ENCODE measurements around the gene CBX5. TPM values are rescaled to one million over a fixed set of nuclear protein-coding genes. Genes with fewer than 3 reads are reported as not detected.
A peak's percentile ranks its signal among the peaks of the same experiment; 100 is the strongest.
"Not testable (repeated sequence)": the region's sequence is repeated elsewhere in the genome, so short reads cannot be mapped to it uniquely, and the experiment has no call there.

The CBX5 gene
- polyA plus RNA-seq, 1 donor from 2014 or later = 57.1 TPM

DNA sequence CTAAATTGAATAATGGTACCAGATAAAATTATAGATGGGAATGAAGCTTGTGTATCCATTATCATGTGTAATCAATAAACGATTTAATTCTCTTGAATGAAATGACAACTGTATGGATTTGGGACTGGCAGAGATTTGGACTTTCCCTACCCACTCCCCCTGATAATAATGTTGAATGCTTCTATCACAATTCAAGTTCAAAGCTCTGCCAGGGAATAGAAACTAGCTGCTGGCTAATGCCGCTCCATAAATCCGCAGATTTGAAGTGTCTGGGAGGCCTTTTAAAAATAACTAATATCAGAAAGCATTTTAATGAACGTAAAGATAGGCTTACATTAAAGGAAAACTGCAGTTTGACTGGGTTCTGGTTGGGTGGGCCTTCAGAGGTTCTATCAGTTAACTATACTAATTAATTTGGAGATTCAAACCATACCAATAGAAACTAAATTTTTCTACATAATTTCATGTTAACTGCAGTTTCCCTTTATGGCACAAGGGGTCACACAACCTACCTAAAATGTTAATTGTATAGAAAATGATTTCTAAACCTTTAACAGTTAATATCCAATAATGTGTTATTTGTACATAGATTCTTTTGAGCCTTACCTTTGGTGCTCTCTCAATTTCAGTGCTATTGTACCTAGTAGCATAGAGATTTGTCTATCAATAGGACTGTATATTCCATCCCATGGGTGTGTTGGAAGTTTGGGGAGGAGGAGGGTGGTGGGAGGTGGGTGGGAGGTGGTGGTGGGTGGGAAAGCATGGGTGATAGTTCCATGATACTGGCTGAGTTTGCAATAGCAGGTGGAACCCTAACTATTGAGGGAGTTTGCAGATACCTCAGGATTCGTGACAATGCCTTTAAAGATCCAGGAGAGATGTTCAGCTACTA, 5.5 kb upstream of the CBX5 start:
- no peaks in the 10 kb centered on the region for H3F3A ChIP-seq (ENCODE audit: insufficient read depth, low read length, poor library complexity, severe bottlenecking)
- H3K27me3 ChIP-seq (ENCODE audit: insufficient read depth, low read depth, low read length) = no peaks in the 10 kb centered on the region
- TF ChIP-seq RAD21 (conservative IDR thresholded peaks at IDR 0.05) (peak; percentile 53), CTCF (IDR thresholded peaks at IDR 0.05; ENCODE audit: poor library complexity, severe bottlenecking) (peak; percentile 57), EP300 (conservative IDR thresholded peaks at IDR 0.05; ENCODE audit: poor library complexity, severe bottlenecking) (no peak), SMC3 (conservative IDR thresholded peaks at IDR 0.05; ENCODE audit: poor library complexity) (peak; percentile 68)
- H3K9me2 ChIP-seq (ENCODE audit: insufficient read depth, low read length) = no peaks in the 10 kb centered on the region
- H3K36me3 ChIP-seq (ENCODE audit: insufficient read depth, low read length) = peaks cover 18% of the 10 kb centered on the region
- peaks cover 37% of the 10 kb centered on the region for H3K79me2 ChIP-seq (replicated peaks; ENCODE audit: insufficient read depth, low read length)
- peak overlapping the region; percentile 29 for H3K9ac ChIP-seq (ENCODE audit: low read length)
- H3K4me2 ChIP-seq (ENCODE audit: low read length) = peak overlapping the region; percentile 21
- no peaks in the 10 kb centered on the region for H3K9me3 ChIP-seq (ENCODE audit: low read length)
- no peak overlapping the region for H2AFZ ChIP-seq (ENCODE audit: low read depth, low read length)
- peak overlapping the region; percentile 74 for H3K4me3 ChIP-seq (ENCODE audit: low read length)
- no peak overlapping the region for H3K27ac ChIP-seq (ENCODE audit: low read length)
- peaks cover 27% of the 10 kb centered on the region for H4K20me1 ChIP-seq (ENCODE audit: insufficient read depth)

GRCh38 chr12:54284070-54284780, 4.3 kb upstream of the CBX5 start:
- not testable (repeated sequence) for H3K9me2 ChIP-seq (ENCODE audit: insufficient read depth, low read length); H3K27ac ChIP-seq (ENCODE audit: low read length); H3F3A ChIP-seq (ENCODE audit: insufficient read depth, low read length, poor library complexity, severe bottlenecking); H3K9me3 ChIP-seq (ENCODE audit: low read length); H3K27me3 ChIP-seq (ENCODE audit: insufficient read depth, low read depth, low read length); H2AFZ ChIP-seq (ENCODE audit: low read depth, low read length)
- peak overlapping the region; percentile 86 for H3K4me2 ChIP-seq (ENCODE audit: low read length)
- peak overlapping the region; percentile 74 for H3K4me3 ChIP-seq (ENCODE audit: low read length)
- H3K36me3 ChIP-seq (ENCODE audit: insufficient read depth, low read length) = peaks cover 18% of the 10 kb centered on the region
- peaks cover 37% of the 10 kb centered on the region for H3K79me2 ChIP-seq (replicated peaks; ENCODE audit: insufficient read depth, low read length)
- peaks cover 27% of the 10 kb centered on the region for H4K20me1 ChIP-seq (ENCODE audit: insufficient read depth)
- H3K9ac ChIP-seq (ENCODE audit: low read length) = peak overlapping the region; percentile 35

DNA sequence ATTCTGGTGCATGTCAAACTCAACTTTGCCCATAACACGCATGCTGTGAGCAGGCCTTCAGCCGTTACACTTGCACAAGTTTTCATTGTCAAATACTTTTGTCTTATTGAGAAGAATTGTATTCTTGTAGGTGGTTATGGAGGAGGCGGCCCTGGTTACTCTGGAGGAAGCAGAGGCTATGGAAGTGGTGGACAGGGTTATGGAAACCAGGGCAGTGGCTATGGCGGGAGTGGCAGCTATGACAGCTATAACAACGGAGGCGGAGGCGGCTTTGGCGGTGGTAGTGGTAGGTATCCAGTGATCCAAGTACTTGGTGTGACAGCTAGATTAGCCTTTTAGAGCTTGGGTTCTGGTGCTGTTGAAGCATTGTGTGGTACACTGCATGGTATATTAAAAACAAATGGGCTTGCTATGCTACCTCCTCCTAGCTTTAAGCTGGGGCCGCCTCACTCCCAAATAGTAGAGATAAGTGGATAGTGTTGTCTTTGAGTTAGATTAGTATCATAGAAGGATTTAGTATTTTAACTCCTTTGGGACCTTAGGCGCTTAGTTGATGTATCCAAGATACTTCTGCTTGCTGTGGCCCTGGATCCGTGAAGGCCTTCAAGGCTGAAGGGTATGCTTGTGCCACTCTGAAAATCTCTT, 3.1 kb upstream of the CBX5 start:
- TF ChIP-seq TAF1 (IDR thresholded peaks at IDR 0.05; ENCODE audit: low read depth) (no peak), POLR2AphosphoS5 (IDR thresholded peaks at IDR 0.05) (no peak), EP300 (conservative IDR thresholded peaks at IDR 0.05; ENCODE audit: poor library complexity, severe bottlenecking) (no peak), REST (IDR thresholded peaks at IDR 0.05; ENCODE audit: borderline replicate concordance) (no peak), EZH2 (IDR thresholded peaks at IDR 0.05; ENCODE audit: borderline replicate concordance, insufficient read depth, low read length, poor library complexity, severe bottlenecking) (no peak), SMC3 (conservative IDR thresholded peaks at IDR 0.05; ENCODE audit: poor library complexity) (no peak), CTCF (IDR thresholded peaks at IDR 0.05; ENCODE audit: poor library complexity, severe bottlenecking) (no peak)
- Histone ChIP-seq H3K27me3 (ENCODE audit: insufficient read depth, low read depth, low read length) (no peaks in the 10 kb centered on the region), H3K4me3 (ENCODE audit: low read length) (peak overlapping the region; percentile 74), H4K20me1 (ENCODE audit: insufficient read depth) (peaks cover 27% of the 10 kb centered on the region), H3K9me3 (ENCODE audit: low read length) (no peaks in the 10 kb centered on the region), H3K9me2 (ENCODE audit: insufficient read depth, low read length) (no peaks in the 10 kb centered on the region), H3F3A (ENCODE audit: insufficient read depth, low read length, poor library complexity, severe bottlenecking) (peaks cover 7% of the 10 kb centered on the region), H3K36me3 (ENCODE audit: insufficient read depth, low read length) (peaks cover 18% of the 10 kb centered on the region), H3K9ac (ENCODE audit: low read length) (peak overlapping the region; percentile 35), H3K79me2 (replicated peaks; ENCODE audit: insufficient read depth, low read length) (peaks cover 47% of the 10 kb centered on the region), H3K27ac (ENCODE audit: low read length) (no peak overlapping the region), H2AFZ (ENCODE audit: low read depth, low read length) (no peak overlapping the region), H3K4me2 (ENCODE audit: low read length) (peak overlapping the region; percentile 86)

Measured in neural cell (in vitro differentiated cells).